ENCODE results near the gene RASSF4.

Gene RASSF4

GRCh38 chr10:44925811-44926750 lies 33.5 kb upstream of the RASSF4 start:
- in situ Hi-C loops (cut with MboI; ENCODE audit: low pct_unique_long_range_greater_than_20kb, low sequenced_read_pairs): no loop called here
- DNase-seq: no peak

- in situ Hi-C loops (cut with MboI; ENCODE audit: low pct_unique_long_range_greater_than_20kb, low sequenced_read_pairs): no loop called here
- no peak for DNase-seq
Observed at GRCh38 chr10:44926751-44927351, 32.8 kb upstream of the RASSF4 start.

DNA sequence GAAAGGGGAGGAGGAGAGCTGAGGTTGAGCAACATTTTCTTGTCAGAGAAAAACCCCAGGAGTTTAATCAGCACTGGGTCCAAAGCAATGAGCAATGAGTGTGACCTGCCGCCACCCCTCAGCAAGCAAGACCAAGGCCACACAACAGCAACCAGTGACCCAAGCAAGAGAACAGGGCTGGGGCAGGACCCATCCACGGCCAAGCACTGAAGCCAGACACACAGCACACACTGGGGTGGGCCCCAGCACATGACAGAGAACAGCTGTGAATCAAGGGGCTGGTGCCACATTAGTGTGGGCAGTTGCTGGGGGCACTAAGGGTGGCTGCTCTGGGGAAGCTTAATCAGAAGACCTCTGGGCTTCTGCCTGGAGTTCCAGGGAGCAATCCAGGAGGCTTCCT lies 32.2 kb upstream of the RASSF4 start:
- in situ Hi-C loops (cut with MboI; ENCODE audit: low pct_unique_long_range_greater_than_20kb, low sequenced_read_pairs): no loop called here
- DNase-seq: no peak

- no peak for DNase-seq
- in situ Hi-C loops (cut with MboI; ENCODE audit: low pct_unique_long_range_greater_than_20kb, low sequenced_read_pairs): no loop called here
Observed at GRCh38 chr10:44928462-44928861, 31.1 kb upstream of the RASSF4 start.

GRCh38 chr10:44929356-44930255 lies 30.0 kb upstream of the RASSF4 start:
- in situ Hi-C loops (cut with MboI; ENCODE audit: low pct_unique_long_range_greater_than_20kb, low sequenced_read_pairs): no loop called here

DNA sequence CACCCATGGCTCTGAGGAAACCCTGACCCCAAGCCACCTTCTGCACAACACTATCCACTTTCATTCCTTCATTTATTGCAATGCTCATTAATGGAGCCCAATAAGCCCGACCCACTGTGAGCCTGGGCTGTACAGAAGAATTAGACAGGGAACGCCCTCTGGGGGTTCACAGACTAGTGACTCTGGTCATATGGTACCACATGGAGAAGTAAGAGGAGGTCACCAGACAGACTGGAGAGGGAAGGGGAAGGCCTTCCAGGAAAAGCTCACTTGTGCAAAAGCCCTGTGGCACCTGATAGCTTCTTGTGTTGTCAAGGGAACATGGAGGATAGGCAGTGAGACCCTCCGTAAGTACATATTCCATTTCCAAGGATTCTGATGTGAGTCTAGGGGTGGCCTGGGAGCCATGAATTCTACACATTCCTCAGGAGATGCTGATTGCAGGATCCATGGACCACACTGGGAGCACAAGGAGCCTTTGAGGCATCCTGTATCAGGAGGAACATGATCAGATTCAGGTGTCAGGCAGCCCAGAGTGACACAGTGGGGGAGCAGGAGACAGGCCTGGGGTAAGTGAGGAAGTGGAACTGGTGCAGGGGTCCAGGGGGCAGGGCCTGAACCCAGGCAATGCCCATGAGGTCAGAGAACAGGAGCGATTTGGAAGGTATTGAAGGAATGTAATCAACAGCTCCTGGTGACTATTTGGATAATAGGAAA lies 28.5 kb upstream of the RASSF4 start:
- DNase-seq: no peak
- in situ Hi-C loops (cut with MboI; ENCODE audit: low pct_unique_long_range_greater_than_20kb, low sequenced_read_pairs): no loop called here

More at GRCh38 chr10:44929356-44930255, 30.0 kb upstream of the RASSF4 start:
- DNase-seq: no peak

- in situ Hi-C loops (cut with MboI; ENCODE audit: low pct_unique_long_range_greater_than_20kb, low sequenced_read_pairs): no loop called here
- no peak for DNase-seq
Observed at GRCh38 chr10:44931621-44932516, 27.7 kb upstream of the RASSF4 start.

GRCh38 chr10:44932517-44933450 lies 26.8 kb upstream of the RASSF4 start:
- DNase-seq: peak; percentile 78
- in situ Hi-C loops (cut with MboI; ENCODE audit: low pct_unique_long_range_greater_than_20kb, low sequenced_read_pairs): no loop called here

DNA sequence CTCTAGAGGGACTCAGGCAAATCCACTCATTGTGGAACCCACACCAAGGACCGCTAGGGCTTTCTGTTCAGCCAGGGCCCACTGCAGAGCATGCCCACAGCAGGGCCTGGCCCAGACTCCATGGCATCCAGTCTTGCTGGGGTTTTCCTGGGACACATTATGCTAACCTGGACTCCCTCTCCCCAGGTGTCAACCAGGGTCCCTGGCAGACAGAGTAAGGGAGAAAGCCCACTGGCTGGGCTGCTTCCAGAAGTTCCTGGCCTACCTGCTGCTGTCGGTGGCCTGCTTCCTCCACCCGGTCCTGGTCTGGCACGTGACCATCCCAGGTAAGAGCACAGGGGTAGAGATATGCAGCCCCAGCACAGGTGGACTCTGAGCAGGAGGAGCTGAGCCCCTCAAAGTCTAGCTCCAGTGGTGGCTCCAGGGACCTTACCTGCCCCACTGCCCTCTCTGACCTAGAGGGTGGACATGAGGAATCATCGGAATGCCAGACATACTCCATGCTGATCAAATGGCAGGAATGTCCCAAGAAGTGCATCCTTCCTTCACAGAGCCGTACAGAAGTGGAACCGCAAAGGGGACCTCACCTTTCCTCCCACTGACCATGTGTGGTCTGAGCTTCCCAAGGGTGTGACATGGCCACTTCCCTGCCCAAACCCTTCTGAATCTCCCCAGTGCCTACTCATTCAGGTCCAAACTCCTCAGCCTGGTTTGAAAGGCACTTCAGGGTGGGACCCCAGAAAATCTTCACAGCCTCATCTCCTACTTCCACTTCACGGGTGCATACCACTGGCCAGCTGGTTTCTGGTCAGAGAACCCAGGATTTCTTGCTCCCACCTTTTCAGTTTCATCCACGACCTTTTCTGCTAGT lies 25.9 kb upstream of the RASSF4 start:
- in situ Hi-C loops (cut with MboI; ENCODE audit: low pct_unique_long_range_greater_than_20kb, low sequenced_read_pairs): no loop called here
- DNase-seq: no peak

DNA sequence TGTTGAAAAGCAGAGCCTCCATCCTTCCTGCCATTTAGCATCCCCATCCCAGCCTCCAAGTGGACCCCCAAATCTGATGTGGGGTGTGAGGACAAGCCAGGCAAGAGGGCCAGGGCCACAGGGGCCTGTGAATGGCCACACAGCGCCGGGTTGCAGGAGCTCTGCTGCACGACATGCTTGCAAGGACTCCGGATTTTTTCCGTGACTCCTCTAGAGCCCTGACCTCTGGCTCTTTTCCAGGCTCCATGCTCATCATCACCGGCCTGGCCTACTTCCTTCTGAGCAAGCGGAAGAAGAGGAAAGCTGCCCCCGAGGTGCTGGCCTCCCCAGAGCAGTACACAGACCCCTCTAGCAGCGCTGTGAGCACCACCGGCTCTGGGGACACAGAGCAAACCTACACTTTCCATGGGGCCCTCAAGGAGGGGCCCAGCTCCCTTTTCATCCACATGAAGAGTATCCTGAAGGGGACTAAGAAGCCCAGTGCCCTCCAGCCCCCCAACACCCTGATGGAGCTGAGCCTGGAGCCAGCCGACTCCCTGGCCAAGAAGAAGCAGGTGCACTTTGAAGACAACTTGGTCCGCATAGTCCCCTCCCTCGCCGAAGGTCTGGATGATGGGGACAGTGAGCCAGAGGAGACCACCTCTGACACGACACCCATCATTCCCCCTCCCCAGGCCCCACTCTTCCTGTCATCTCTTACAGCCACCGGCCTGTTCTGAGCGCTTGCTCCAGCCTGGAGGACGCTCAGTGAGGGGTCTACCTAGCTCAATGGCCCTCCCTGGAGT lies 25.0 kb upstream of the RASSF4 start:
- in situ Hi-C loops (cut with MboI; ENCODE audit: low pct_unique_long_range_greater_than_20kb, low sequenced_read_pairs): no loop called here
- DNase-seq: no peak

DNA sequence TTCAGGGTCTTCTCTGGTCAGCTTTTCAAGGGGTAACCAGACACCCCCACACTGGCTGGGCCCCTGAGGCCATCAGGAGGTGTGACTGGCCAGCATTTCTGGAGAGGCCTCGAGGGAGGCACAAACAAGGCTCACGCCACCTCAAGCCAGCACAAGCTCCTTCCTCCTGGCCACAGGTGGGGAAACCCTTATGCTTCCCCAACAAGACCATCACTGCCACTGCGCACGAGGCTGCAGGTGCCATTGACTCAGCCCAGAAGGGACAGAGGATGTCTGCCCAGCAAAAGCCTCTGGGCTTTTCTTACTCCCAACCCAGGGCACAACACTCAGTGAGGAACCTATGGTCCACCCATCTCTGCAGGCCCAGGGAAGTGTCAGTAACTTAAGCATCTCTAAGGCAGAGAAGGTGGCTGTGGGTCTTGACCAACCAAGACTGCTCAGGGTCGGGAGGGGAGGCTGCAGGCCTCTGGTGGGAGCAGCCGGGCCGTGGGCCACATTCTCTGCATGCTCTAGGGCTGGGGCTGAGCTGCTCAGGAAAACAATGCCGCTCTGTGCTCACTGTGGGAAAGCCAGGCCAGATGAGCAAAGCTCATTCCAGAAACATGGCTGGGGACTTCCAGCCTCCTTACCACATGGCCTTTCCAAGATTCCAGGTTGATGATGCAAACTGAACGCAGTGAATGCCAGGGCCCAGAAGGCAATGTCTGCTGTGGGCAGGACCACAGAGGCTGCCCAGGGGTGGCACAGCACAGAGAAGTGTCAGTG lies 24.2 kb upstream of the RASSF4 start:
- in situ Hi-C loops (cut with MboI; ENCODE audit: low pct_unique_long_range_greater_than_20kb, low sequenced_read_pairs): no loop called here
- DNase-seq: no peak

- in situ Hi-C loops (cut with MboI; ENCODE audit: low pct_unique_long_range_greater_than_20kb, low sequenced_read_pairs): no loop called here
- DNase-seq: peak; percentile 56
Observed at GRCh38 chr10:44935966-44936295, 23.7 kb upstream of the RASSF4 start.

DNA sequence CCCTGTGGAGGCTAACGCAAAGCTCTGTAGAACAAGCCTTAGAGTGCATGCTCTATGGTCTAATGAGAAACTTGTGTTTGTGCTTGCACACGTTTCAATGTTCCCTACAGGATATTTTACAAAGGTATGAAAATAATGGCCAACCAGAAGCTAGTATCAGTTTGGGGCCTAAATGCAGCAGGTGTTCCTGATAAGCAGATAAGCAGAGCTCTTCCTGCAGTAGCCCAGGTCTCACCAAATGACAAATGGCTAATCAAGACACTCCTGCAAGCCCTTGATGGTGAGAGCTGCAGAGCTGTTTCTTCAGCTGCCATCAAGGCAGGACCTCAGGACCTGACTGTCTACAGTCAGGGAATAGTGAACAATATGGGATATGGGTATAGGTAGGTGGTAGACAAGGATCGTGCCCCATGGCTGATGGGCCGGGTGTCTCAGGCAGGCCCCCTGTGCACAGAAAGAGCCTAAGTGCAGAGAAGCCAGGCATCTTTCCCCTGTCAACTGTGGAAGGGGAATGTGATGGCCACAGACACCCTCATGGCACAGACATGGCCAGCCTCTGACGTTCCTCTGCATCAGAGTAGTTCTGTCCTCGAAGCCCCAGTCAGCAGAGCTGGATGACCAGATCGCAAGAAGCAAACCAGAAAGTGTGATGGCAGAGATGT lies 23.2 kb upstream of the RASSF4 start:
- in situ Hi-C loops (cut with MboI; ENCODE audit: low pct_unique_long_range_greater_than_20kb, low sequenced_read_pairs): no loop called here
- DNase-seq: no peak

- in situ Hi-C loops (cut with MboI; ENCODE audit: low pct_unique_long_range_greater_than_20kb, low sequenced_read_pairs): no loop called here
- no peak for DNase-seq
Observed at GRCh38 chr10:44937196-44938005, 22.2 kb upstream of the RASSF4 start.
